Kidney capillary endothelial cell (primary cell): ENCODE data around the gene SFI1.

Experiments
- DNase-seq: peaks from one replicate; pipeline ENCODE4 v3.0.0-alpha.2; 2018; ENCODE audit warnings: low spot score

SFI1 gene

GRCh38 chr22:31616315-31616980 is 120.1 kb downstream of the SFI1 start:
- DNase-seq: no peak

DNA sequence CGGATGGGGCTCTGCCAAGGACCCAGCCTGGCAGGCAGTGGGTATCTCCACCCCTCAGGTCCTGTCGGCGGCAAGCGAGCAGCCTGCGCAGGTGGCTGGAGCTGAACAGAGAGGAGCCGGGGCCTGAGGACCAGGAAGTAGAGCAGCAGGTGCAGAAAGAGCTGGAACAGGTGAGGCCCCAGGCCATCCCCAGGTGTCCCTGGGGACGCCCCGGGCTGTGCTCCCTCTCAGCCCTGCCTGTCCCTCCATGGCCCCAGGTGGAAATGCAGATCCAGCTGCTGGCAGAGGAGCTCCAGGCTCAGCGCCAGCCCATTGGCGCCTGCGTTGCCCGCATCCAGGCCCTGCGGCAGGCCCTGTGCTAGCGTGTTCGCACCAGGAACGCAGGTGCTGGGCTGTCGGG is 121.7 kb downstream of the SFI1 start:
- DNase-seq: no peak

GRCh38 chr22:31618471-31619176 is 122.3 kb downstream of the SFI1 start:
- DNase-seq: no peak

- DNase-seq: no peak
These were observed 123.4 kb downstream of the SFI1 start for GRCh38 chr22:31619611-31620300.

DNA sequence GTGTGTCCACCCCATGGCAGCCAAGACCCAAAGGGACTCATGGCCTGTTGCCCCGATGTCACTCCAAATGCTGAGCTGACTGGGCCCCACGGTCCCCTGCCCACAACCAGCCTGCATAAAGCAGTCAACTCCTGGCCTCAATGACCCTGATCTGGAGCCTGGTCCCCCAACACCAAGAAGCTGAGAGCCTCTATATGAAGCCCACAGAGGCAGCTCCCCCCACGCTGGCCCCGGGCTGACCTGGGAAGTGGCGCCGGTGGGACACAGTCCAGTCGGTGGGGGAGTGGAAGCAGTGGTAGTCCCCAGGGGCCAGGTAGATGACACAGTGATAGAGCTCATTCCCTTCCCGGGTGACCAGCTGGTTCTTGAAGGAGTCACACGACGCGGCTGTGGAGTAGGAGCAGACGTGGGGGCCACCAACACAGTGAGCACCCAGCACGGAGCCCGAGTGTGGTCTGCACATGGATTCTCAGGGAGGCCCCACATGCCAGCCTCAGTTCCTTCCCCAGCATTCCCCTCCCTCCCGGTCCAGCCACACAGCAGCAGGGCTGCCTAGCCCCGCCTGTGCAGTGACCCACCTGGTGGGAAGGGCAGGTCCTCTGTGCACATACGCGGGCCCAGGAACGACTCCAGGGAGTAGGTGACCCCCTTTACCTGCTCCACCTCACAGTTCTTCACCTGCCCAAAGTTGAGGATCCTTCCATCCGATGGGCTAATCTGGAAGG is 124.6 kb downstream of the SFI1 start:
- DNase-seq: no peak

DNA sequence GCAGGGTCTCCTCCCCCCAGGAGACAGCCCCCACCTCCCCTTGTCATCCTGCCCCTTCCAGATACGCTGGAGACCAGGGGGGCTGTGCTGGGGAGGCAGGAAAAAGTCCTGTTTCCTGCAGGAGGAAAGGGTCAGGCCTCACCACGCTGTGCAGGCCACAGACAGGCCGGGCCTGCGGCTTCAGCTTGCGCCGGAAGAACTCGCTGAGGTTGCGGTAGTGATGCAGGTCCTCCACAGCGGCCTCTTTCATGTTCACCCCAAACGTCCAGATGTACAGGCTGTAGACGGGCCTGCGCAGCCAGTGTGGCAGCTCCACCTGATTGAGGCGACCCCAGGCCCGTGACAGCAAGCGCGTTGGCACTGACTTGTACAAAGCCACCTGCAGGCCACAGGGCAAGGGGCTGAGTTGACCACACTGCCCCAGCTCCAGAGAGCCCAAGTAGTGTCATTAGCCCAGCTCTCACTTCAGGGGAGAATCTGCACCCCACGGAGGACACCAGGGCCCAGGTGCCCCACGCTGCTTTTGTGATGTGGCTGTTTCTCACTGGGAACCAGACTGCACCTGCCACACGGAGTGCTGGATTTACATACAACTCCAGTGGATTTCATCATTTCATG is 125.3 kb downstream of the SFI1 start:
- no peak for DNase-seq

GRCh38 chr22:31622980-31623379 is 126.6 kb downstream of the SFI1 start:
- DNase-seq: no peak

GRCh38 chr22:31623592-31624304 is 127.4 kb downstream of the SFI1 start:
- DNase-seq: no peak

GRCh38 chr22:31625257-31625640 is 128.9 kb downstream of the SFI1 start:
- no peak for DNase-seq

DNA sequence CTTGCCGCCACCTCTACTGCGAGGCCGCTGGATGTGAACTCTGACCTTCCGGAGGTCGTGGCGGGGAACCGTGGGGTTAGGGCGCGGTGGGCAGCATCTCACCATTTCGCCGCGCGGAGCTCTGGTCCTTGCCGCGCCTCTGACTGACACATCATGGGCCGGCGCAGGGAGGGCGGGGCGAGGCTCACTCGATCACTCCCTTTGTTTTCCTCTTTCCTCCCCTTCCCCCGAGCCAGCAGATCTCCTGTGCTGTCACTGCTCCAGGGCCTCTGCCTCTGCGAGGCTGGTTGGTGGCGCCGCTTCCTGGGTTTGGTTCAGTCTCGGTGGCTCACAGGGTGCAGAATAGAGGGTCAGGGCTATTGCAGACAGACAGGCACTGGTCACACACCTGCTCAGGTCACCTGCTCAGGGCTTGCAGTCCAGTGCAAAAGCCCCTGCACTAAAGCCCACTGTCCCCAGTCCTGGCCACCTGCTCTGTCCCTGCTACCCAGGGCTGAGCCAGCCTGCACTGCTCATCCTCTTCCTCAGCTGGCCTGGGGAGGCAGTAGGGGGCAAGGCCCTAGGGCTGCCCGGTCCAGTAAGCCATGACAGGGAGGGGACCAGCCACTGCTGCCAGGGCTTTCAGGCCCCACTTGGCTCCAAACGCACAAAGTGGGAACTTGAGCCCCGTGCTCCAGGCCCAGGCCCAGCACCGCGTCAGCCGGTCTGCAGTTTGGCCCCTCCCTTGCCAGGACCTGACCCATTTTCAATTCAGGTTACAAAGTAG is 129.5 kb downstream of the SFI1 start:
- peak; percentile 77 for DNase-seq

GRCh38 chr22:31626427-31627150 is 130.3 kb downstream of the SFI1 start:
- DNase-seq: no peak

- DNase-seq: no peak
These were observed 130.9 kb downstream of the SFI1 start for GRCh38 chr22:31627223-31627731.

DNA sequence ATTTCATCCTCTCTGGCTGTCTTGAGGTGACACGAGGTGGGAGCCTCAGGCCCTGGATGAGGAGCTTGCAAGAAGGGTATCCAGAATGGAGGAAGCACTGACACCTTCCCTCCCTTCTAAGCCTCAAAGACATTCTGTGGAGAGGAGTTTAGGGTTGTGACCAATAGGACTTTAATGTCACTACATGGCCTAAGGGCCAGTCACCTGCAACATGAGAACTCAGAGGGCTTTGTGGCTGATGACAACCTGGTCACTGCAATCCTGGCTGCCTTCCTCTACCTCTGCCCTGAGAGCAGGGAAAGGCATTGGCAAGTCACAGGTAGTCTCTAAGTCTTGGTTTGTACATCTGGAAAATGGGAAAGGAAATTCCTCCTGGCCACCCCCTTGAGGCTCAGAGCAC is 132.0 kb downstream of the SFI1 start:
- no peak for DNase-seq

- DNase-seq: no peak
These were observed 132.8 kb downstream of the SFI1 start for GRCh38 chr22:31628969-31629708.

GRCh38 chr22:31629741-31630184 is 133.4 kb downstream of the SFI1 start:
- no peak for DNase-seq

GRCh38 chr22:31630331-31631329 is 134.3 kb downstream of the SFI1 start:
- peak; percentile 92 for DNase-seq

- no peak for DNase-seq
These were observed 135.1 kb downstream of the SFI1 start for GRCh38 chr22:31631436-31631835.
